D721Med (cell line): Measurements from ENCODE around the gene GZMA.

Source experiments
- DNase-seq: peaks from one replicate; pipeline ENCODE4 v3.0.0; 2011; ENCODE audit warnings: low spot score; ENCODE audit not compliant: insufficient read length
- FAIRE-seq: peaks from 2 replicates; lab custom pipeline; 2011; peaks lifted over from hg19 to GRCh38; lab: Jason Lieb, UNC
- TF ChIP-seq, protein P1 (sequence below): IDR thresholded peaks from 2 replicates; pipeline ENCODE4 v1.5.1; 2012; ENCODE audit warnings: mild to moderate bottlenecking, control low read depth; ENCODE audit not compliant: insufficient read depth; ENCODE audit errors: missing control alignments

Gene GZMA

DNA sequence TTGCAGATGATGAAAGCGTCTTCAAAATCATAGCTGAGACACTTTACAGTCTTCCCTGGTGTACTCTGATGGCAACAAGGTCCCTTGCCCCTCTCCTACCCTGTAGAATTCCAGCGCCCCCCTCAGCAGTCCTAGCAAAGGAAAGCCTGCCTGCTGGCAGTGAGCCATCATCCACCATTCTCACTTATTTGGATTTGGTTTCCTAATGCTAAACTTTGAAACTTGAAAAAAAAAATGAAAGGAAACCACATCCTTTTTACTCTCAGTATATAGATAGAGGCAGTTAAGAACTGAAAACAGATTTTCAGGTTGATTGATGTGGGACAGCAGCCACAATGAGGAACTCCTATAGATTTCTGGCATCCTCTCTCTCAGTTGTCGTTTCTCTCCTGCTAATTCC lies at the start of gene GZMA:
Gene GZMA, plus strand, starts transcription at position 299 of the 400 bp plus-strand sequence. Its CDS starts 37 bp downstream, at position 336.
- no peak for DNase-seq
- TF ChIP-seq, protein P1, sequence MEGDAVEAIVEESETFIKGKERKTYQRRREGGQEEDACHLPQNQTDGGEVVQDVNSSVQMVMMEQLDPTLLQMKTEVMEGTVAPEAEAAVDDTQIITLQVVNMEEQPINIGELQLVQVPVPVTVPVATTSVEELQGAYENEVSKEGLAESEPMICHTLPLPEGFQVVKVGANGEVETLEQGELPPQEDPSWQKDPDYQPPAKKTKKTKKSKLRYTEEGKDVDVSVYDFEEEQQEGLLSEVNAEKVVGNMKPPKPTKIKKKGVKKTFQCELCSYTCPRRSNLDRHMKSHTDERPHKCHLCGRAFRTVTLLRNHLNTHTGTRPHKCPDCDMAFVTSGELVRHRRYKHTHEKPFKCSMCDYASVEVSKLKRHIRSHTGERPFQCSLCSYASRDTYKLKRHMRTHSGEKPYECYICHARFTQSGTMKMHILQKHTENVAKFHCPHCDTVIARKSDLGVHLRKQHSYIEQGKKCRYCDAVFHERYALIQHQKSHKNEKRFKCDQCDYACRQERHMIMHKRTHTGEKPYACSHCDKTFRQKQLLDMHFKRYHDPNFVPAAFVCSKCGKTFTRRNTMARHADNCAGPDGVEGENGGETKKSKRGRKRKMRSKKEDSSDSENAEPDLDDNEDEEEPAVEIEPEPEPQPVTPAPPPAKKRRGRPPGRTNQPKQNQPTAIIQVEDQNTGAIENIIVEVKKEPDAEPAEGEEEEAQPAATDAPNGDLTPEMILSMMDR: no peak
- no peak for FAIRE-seq

DNA sequence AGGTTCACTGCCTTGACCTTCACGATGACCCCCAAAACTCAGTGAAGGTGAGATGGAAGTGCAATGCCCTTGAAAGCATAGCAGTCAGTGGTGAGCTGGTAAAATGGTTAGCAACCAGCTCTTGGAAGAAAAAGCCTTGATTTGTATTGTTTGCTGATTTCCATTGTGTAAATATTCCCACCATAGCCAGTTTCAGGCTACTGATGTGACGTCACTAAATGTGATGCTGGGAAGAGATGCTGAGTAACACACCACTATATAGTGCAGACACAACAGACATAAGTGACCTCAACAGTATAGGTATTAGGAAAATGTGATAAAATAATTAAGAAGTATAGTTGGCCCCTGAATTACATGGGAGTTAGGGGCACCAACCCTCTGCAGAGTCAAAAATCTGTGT lies 47.3 kb upstream of the GZMA start:
- no peak for DNase-seq
- FAIRE-seq: no peak
- TF ChIP-seq, protein P1: no peak

DNA sequence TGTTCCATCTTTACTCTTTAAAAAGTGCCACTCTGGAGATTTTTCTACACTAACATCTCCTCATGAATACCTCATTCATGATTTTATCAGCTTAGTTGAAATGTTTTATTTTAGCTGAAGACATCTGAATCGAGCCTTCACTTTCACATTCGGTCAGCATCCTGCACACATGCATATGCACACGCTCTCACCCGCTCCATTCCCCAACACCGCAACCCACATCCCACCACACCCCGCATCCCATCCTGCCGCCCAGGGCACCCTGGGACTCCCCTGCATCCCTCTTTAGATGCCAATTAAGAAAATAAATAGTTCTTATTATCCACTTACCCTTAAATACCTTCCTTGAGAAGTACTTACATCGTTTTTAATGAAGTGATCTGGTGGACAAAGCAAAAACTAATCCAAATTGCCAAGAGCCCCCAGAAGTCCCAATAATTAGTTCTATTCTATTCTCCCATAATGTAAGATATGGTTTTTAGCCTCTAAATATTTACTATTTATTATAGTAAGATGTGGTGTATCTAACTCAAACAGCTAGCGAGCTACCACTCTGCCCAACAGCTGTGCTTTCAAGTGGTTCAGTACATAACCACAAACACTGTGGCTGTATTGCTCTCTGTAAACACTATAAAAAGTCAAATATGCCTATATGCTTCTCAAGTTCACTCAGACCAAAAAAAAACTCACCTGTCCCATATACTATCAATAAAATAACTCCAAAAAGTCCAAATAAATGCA lies 40.2 kb upstream of the GZMA start:
- DNase-seq (no peak), FAIRE-seq (no peak)
- TF ChIP-seq, protein P1: no peak

DNA sequence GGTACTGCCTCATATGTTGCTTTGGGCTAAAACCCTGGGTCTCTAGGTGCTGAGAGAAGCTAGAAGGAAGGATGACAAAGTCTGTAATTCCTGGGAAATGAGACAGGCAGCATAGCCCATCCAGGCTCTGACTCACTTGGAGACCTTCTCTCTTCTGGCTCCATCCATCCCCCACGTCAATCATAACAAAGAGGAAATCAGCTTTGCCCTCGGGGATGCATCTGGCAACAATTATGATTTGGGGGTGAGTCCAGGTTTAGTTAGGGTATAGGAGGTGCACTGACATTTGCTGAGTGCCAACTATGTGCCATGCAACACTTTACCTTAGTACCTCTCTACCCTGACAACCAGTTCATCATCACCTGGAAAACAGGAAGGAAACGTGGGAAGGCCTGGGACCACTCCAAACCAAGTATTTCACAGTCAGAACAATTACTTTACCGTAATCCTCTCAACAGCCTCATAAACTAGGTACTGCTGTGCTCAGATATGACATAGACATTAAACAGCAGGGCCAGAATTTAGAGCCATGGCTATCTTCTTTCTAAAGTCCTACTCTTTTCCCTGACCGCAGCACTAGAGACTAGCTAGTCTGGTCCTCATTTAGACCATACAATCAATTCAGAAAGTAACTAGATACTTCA lies 39.1 kb upstream of the GZMA start:
- no peak for FAIRE-seq
- TF ChIP-seq, protein P1: no peak
- DNase-seq: no peak

DNA sequence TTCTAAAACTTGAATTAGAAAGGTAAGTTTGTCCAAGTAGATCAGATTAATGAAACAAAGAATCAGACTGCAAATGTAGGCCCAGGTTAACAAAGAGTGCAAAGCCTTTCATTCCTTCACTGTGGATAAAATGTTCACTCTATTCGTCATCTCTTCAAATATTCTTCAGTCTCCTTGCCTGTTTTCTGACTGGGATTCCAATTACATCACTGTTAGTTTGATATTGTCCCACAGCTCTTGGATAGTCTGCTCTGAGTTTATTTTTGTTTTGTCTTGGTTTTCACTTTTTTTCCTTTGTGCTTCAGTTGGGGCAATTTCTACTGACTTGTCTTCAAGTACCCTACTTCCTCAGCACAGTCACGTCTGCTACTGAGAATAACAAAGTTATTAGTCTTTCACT lies 38.5 kb upstream of the GZMA start:
- no peak for DNase-seq
- FAIRE-seq: no peak
- TF ChIP-seq, protein P1: no peak

DNA sequence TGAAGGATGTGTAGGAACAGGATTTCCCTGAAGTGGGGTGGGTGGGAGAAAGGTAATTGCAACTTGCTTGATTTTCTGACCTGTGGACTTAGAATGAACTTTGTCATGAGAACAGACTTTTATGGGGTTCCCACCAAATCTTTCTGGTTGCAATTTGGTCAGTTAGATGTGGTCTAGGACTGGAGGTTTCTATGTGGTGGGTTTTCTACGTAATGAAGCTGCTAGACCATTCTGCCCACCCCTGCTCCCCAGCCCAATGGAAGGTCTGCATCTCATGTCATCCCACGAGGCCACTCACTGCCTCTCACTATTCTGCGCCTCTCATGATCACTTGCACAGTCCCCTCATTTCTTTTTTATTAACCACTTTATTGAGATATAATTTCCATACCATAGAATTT lies 37.9 kb upstream of the GZMA start:
- DNase-seq (no peak), FAIRE-seq (no peak)
- TF ChIP-seq, protein P1: no peak

DNA sequence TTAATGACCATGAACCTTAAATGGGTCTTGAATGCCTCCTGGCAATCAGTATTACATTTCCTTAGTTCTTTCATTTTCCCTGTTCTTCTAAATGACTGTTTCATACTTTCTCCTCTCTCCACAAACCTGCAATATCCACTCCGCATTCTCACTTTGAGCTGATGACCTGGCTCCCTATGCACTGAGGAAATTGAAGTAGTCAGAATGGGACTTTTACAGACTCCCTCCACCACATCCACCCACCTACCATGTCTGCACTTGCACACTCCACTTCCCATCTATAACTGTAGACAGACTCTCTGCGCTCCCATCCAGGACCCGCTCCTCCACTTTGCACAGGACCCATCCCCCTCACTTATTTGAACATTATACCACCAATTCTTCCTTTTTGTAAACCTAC lies 36.2 kb upstream of the GZMA start:
- FAIRE-seq: no peak
- TF ChIP-seq, protein P1: no peak
- no peak for DNase-seq
